ENCODE measurements around the gene LRRC32. TPM values are rescaled to one million over a fixed set of nuclear protein-coding genes. Genes with fewer than 3 reads are reported as not detected.

LRRC32 gene
- total and polyA plus RNA-seq, 10 of the 15 experiments (the other 5 are each of a cell fraction or from before 2014, with no cell fraction given) = 0.56 to 20.8 (median 7.4) TPM

DNA sequence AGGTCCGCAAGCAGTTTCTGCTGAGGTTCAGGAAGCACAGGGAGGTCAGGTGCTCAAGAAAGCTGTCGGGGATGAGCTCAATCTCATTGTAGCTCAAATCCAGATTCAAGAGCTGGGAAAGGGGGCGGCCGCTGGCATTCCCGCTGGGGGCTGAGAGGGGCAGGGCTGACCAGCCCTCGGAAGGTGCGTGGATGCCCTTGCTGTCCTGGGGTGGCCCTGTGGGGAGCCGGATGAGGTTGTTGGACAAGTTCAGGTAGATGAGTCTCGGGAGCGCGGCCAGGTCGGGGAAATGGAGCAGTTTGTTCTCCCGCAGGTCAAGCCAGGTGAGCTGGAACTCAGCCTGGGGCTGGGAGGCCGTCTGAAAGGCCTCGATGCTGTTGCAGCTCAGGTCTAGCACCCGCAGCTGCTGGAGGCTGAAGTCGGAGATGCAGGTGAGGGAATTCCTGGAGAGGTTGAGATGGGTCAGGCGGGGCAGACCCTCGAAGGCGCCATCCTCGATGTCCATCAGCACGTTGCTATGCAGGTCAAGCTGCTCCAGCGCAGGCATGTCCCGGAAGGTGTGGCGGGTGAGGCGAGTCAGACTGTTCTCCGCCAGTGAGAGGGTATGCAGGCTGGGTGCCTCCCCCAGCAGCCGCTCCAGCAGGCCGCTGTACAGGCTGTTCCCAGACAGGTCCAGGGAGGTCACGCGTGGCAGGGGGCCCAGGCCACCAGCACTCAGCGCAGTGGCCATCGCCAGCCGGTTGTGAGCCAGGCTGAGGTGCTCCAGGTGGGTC lies 9.8 kb downstream of the LRRC32 start:
- ChIA-PET SMC1A (ENCODE audit: uncharacterized antibody, unreplicated experiment) (interaction anchor here (1.7 kb wide), 1 partner anchor 62 kb away, joined by 5 read pairs; no protein-coding TSS in a partner anchor), RAD21 (ENCODE audit: unreplicated experiment) (no interaction called here), CTCF (interaction anchor here (0.9 kb wide), 1 partner anchor 62 kb away, joined by 4 read pairs; no protein-coding TSS in a partner anchor), POLR2A (interaction anchor here (0.6 to 0.7 kb wide), 2 partner anchors 11 to 200 kb away, joined by 3 to 4 read pairs; no protein-coding TSS in a partner anchor)
- Histone ChIP-seq H3K4me1 (ENCODE audit: control insufficient read depth, insufficient read depth, low read length) (peaks cover 12% of the 10 kb centered on the region), H2AFZ (ENCODE audit: control insufficient read depth, low read depth, low read length) (no peak overlapping the region), H3K27ac (ENCODE audit: control insufficient read depth, insufficient read depth) (no peak overlapping the region), H3K4me2 (ENCODE audit: control insufficient read depth, insufficient read depth) (no peak overlapping the region), H4K20me1 (ENCODE audit: control insufficient read depth, insufficient read depth) (no peaks in the 10 kb centered on the region), H3K79me2 (ENCODE audit: control insufficient read depth, insufficient read depth, low read length) (no peaks in the 10 kb centered on the region), H3K4me3 (no peak overlapping the region), H3K36me3 (ENCODE audit: control insufficient read depth in 2 of 2, insufficient read depth in 2 of 2, low read length in 1 of 2) (no peaks in the 10 kb centered on the region), H3K9me3 (replicated peaks; ENCODE audit: control insufficient read depth, insufficient read depth, low read length) (no peaks in the 10 kb centered on the region), H3K9ac (ENCODE audit: control insufficient read depth, insufficient read depth, low read length) (no peak overlapping the region), H3K27me3 (replicated peaks in 1 of 2; ENCODE audit: control insufficient read depth in 2 of 2, insufficient read depth in 2 of 2, low read length in 1 of 2) (no peaks in the 10 kb centered on the region; a peak in 1 of 4 replicates)
- intact Hi-C loops (cut with micrococcal nuclease; ENCODE audit: unreplicated experiment) (no loop called here), in situ Hi-C loops (cut with MboI) (no loop called here)
- ATAC-seq (no peak), FAIRE-seq (no peak), DNase-seq (ENCODE audit: low read depth, low spot score) (no peak)
- no TSS peak for BruUV-seq (replicated peaks)
- 79% methylated on average over 34 of the region's 34 CpGs for WGBS (ENCODE audit: insufficient coverage, insufficient replicate concordance, low lambda C conversion rate, missing lambda C conversion rate)
- TF ChIP-seq FOS (IDR thresholded peaks at IDR 0.05; ENCODE audit: borderline replicate concordance, extremely low read depth, insufficient read length) = no peak
- no peak for TF ChIP-seq LARP7 (IDR thresholded peaks at IDR 0.05)
- TF ChIP-seq, protein P1, sequence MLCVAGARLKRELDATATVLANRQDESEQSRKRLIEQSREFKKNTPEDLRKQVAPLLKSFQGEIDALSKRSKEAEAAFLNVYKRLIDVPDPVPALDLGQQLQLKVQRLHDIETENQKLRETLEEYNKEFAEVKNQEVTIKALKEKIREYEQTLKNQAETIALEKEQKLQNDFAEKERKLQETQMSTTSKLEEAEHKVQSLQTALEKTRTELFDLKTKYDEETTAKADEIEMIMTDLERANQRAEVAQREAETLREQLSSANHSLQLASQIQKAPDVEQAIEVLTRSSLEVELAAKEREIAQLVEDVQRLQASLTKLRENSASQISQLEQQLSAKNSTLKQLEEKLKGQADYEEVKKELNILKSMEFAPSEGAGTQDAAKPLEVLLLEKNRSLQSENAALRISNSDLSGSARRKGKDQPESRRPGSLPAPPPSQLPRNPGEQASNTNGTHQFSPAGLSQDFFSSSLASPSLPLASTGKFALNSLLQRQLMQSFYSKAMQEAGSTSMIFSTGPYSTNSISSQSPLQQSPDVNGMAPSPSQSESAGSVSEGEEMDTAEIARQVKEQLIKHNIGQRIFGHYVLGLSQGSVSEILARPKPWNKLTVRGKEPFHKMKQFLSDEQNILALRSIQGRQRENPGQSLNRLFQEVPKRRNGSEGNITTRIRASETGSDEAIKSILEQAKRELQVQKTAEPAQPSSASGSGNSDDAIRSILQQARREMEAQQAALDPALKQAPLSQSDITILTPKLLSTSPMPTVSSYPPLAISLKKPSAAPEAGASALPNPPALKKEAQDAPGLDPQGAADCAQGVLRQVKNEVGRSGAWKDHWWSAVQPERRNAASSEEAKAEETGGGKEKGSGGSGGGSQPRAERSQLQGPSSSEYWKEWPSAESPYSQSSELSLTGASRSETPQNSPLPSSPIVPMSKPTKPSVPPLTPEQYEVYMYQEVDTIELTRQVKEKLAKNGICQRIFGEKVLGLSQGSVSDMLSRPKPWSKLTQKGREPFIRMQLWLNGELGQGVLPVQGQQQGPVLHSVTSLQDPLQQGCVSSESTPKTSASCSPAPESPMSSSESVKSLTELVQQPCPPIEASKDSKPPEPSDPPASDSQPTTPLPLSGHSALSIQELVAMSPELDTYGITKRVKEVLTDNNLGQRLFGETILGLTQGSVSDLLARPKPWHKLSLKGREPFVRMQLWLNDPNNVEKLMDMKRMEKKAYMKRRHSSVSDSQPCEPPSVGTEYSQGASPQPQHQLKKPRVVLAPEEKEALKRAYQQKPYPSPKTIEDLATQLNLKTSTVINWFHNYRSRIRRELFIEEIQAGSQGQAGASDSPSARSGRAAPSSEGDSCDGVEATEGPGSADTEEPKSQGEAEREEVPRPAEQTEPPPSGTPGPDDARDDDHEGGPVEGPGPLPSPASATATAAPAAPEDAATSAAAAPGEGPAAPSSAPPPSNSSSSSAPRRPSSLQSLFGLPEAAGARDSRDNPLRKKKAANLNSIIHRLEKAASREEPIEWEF (IDR thresholded peaks at IDR 0.05; ENCODE audit: insufficient replicate concordance, low read depth, low read length) = no peak
- TF ChIP-seq SP1 (IDR thresholded peaks at IDR 0.05; ENCODE audit: low read depth, low read length) = no peak
- no peak for TF ChIP-seq ZBED1 (IDR thresholded peaks at IDR 0.05; ENCODE audit: borderline replicate concordance)
- TF ChIP-seq, protein P2, sequence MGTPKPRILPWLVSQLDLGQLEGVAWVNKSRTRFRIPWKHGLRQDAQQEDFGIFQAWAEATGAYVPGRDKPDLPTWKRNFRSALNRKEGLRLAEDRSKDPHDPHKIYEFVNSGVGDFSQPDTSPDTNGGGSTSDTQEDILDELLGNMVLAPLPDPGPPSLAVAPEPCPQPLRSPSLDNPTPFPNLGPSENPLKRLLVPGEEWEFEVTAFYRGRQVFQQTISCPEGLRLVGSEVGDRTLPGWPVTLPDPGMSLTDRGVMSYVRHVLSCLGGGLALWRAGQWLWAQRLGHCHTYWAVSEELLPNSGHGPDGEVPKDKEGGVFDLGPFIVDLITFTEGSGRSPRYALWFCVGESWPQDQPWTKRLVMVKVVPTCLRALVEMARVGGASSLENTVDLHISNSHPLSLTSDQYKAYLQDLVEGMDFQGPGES (IDR thresholded peaks at IDR 0.05) = no peak
- no peak for TF ChIP-seq RAD21 (IDR thresholded peaks at IDR 0.05; ENCODE audit: insufficient read depth, low read depth, low read length)
- no peak for TF ChIP-seq CREB1 (IDR thresholded peaks at IDR 0.05; ENCODE audit: low read depth)
- no peak for TF ChIP-seq POLR2AphosphoS2 (IDR thresholded peaks at IDR 0.05; ENCODE audit: low read depth, low read length)
- no peak for TF ChIP-seq POLR2AphosphoS5 (IDR thresholded peaks at IDR 0.05; ENCODE audit: low read length)
- TF ChIP-seq NR2F1 (conservative IDR thresholded peaks at IDR 0.05) = no peak
- TF ChIP-seq, protein P3, sequence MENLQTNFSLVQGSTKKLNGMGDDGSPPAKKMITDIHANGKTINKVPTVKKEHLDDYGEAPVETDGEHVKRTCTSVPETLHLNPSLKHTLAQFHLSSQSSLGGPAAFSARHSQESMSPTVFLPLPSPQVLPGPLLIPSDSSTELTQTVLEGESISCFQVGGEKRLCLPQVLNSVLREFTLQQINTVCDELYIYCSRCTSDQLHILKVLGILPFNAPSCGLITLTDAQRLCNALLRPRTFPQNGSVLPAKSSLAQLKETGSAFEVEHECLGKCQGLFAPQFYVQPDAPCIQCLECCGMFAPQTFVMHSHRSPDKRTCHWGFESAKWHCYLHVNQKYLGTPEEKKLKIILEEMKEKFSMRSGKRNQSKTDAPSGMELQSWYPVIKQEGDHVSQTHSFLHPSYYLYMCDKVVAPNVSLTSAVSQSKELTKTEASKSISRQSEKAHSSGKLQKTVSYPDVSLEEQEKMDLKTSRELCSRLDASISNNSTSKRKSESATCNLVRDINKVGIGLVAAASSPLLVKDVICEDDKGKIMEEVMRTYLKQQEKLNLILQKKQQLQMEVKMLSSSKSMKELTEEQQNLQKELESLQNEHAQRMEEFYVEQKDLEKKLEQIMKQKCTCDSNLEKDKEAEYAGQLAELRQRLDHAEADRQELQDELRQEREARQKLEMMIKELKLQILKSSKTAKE (IDR thresholded peaks at IDR 0.05; ENCODE audit: low read depth, poor library complexity, severe bottlenecking) = no peak
- TF ChIP-seq POU2F2 (IDR thresholded peaks at IDR 0.05; ENCODE audit: borderline replicate concordance, low read depth, low read length) = no peak
- no peak for TF ChIP-seq SREBF1 (IDR thresholded peaks at IDR 0.05; ENCODE audit: low read length)
